Activated naive CD4-positive, alpha-beta T cell treated with anti-CD3 and anti-CD28 coated beads, Interleukin-2, amount 50 U/mL, for 72 hours (primary cell): ENCODE results near the gene COL25A1. TPM values are rescaled to one million over a fixed set of nuclear protein-coding genes. Genes with fewer than 3 reads are reported as not detected.

ENCODE experiments used
- ATAC-seq, 2 donors: fragments of 150-1000 bp; cut with Tn5 transposase; 2 replicates each; pipeline ENCODE4 v1.10.0; 2021; ENCODE audit warnings: mild to moderate bottlenecking in 2 of 2, moderate library complexity in 2 of 2
- DNase-seq, 2 donors: peaks; one replicate each; pipeline ENCODE4 v3.0.0; 2021 to 2022; ENCODE audit warnings: low spot score in 2 of 2
- H3K27ac Mint-ChIP-seq, 2 donors: one replicate each; pipeline ENCODE4 v1.8.0; 2022; ENCODE audit warnings: mild to moderate bottlenecking in 2 of 2, mixed read lengths in 2 of 2
- H3K36me3 Mint-ChIP-seq, 2 donors: one replicate each; pipeline ENCODE4 v1.8.0; 2022; ENCODE audit warnings: mixed read lengths in 2 of 2
- H3K9me3 Mint-ChIP-seq, 2 donors: one replicate each; pipeline ENCODE4 v1.8.0; 2022; ENCODE audit warnings: mixed read lengths in 2 of 2
- total RNA-seq, 2 donors: library from RNA; stranded (reverse); gene quantifications; one replicate each; pipeline ENCODE4 v1.2.3, GENCODE V29; 2022

COL25A1 gene
- total RNA-seq, 2 donors from 2014 or later = not detected

GRCh38 chr4:108774809-108775530, 527.5 kb downstream of the COL25A1 start:
- no peaks in the 10 kb centered on the region for H3K9me3 Mint-ChIP-seq
- ATAC-seq = no peak
- H3K27ac Mint-ChIP-seq = no peak overlapping the region
- H3K36me3 Mint-ChIP-seq = no peaks in the 10 kb centered on the region
- no peak for DNase-seq

- no peaks in the 10 kb centered on the region for H3K36me3 Mint-ChIP-seq
- no peak overlapping the region for H3K27ac Mint-ChIP-seq
- H3K9me3 Mint-ChIP-seq = no peaks in the 10 kb centered on the region
- ATAC-seq (no peak), DNase-seq (no peak)
Measured at GRCh38 chr4:108772402-108772801, 530.1 kb downstream of the COL25A1 start.

- Mint-ChIP-seq H3K27ac (no peak overlapping the region), H3K36me3 (peaks cover 6 to 7% of the 10 kb centered on the region in 2 donors), H3K9me3 (no peaks in the 10 kb centered on the region)
- ATAC-seq (no peak), DNase-seq (no peak)
Measured at GRCh38 chr4:108766058-108766457, 536.4 kb downstream of the COL25A1 start.

- no peak for DNase-seq
- no peak for ATAC-seq
- peaks cover 6 to 7% of the 10 kb centered on the region in 2 donors for H3K36me3 Mint-ChIP-seq
- no peak overlapping the region for H3K27ac Mint-ChIP-seq
- H3K9me3 Mint-ChIP-seq = no peaks in the 10 kb centered on the region
Measured at GRCh38 chr4:108763986-108764385, 538.5 kb downstream of the COL25A1 start.

- peaks cover 6 to 7% of the 10 kb centered on the region in 2 donors for H3K36me3 Mint-ChIP-seq
Measured at GRCh38 chr4:108763226-108763593, 539.2 kb downstream of the COL25A1 start.

GRCh38 chr4:108762559-108763225, 539.8 kb downstream of the COL25A1 start, which contains the start of gene ETNPPL:
Gene ETNPPL (minus strand): TSS chr4:108763053. CDS start chr4:108762898, 155 bp downstream.
- peaks cover 6 to 7% of the 10 kb centered on the region in 2 donors for H3K36me3 Mint-ChIP-seq
- no peak within 1 kb of the TSS for H3K27ac Mint-ChIP-seq
- no peaks in the 10 kb centered on the region for H3K9me3 Mint-ChIP-seq
- ATAC-seq (peak; percentile 66 to 85), DNase-seq (peak in 1 of 2 donors; percentile 19)

More at GRCh38 chr4:108763226-108763593, 539.2 kb downstream of the COL25A1 start:
- ATAC-seq (no peak), DNase-seq (no peak)
- no peak overlapping the region for H3K27ac Mint-ChIP-seq
- no peaks in the 10 kb centered on the region for H3K9me3 Mint-ChIP-seq

Other genes starting within 250 kb of the COL25A1 start
- gene SEC24B, start 131.2 kb upstream of the COL25A1 start, total RNA-seq = 10 to 100 TPM; 23.5 to 29.4 TPM